H1 (cell line): Measurements from ENCODE around the gene RBM10. TPM values are rescaled to one million over a fixed set of nuclear protein-coding genes. Genes with fewer than 3 reads are reported as not detected.

ENCODE experiments used
- CTCF ChIA-PET: fragments of 300-600 bp; sonication (Branson Sonifier 250); formaldehyde crosslinking; loops from one replicate; lab custom pipeline; 2021; ENCODE audit not compliant: partially characterized antibody; lab: Charles Lee
- POLR2A ChIA-PET: fragments of 300-600 bp; sonication (Branson Sonifier 250); formaldehyde crosslinking; loops from one replicate; lab custom pipeline; 2021; ENCODE audit warnings: inconsistent platforms; ENCODE audit not compliant: partially characterized antibody; lab: Charles Lee
- DNase-seq, 2 experiments: peaks; one replicate each; pipeline versions ENCODE4 v3.0.0 to v3.0.0-alpha.2; 2010 to 2022; ENCODE audit warnings: low spot score in 2 of 2, low read depth in 1 of 2, mixed read lengths in 1 of 2
- FAIRE-seq: peaks from 2 replicates; lab custom pipeline; 2011; peaks lifted over from hg19 to GRCh38; lab: Jason Lieb, UNC
- H2AFZ ChIP-seq: 2 replicates; pipeline ENCODE4 v1.8.1; 2012; ENCODE audit warnings: low read length, inconsistent platforms
- H2AK5ac ChIP-seq: 2 replicates; pipeline ENCODE4 v1.6.1; 2013; ENCODE audit warnings: low read depth, low read length
- H2BK120ac ChIP-seq: replicated peaks from 2 replicates; pipeline ENCODE3; 2013; ENCODE audit warnings: low read depth, low read length, inconsistent platforms
- H2BK12ac ChIP-seq: 2 replicates; pipeline ENCODE4 v1.6.1; 2013; ENCODE audit warnings: low read depth, low read length
- H2BK15ac ChIP-seq: 2 replicates; pipeline ENCODE4 v1.6.1; 2013; ENCODE audit warnings: low read length
- H2BK20ac ChIP-seq: 2 replicates; pipeline ENCODE4 v1.6.1; 2013; ENCODE audit warnings: low read length
- H2BK5ac ChIP-seq: 2 replicates; pipeline ENCODE4 v1.6.1; 2013; ENCODE audit warnings: low read depth, low read length
- H3K14ac ChIP-seq: 2 replicates; pipeline ENCODE4 v1.6.1; 2013; ENCODE audit warnings: inconsistent platforms; ENCODE audit not compliant: insufficient read length
- H3K18ac ChIP-seq: 2 replicates; pipeline ENCODE4 v1.6.1; 2013; ENCODE audit warnings: low read length; ENCODE audit errors: extremely low read depth
- H3K23ac ChIP-seq: 2 replicates; pipeline ENCODE4 v1.6.1; 2013; ENCODE audit warnings: inconsistent platforms; ENCODE audit not compliant: insufficient read length
- H3K23me2 ChIP-seq: 2 replicates; pipeline ENCODE4 v1.6.1; 2013; ENCODE audit warnings: low read depth, low read length
- H3K27ac ChIP-seq: 2 replicates; pipeline ENCODE4 v1.6.1; 2011; ENCODE audit warnings: low read depth, low read length, inconsistent platforms
- H3K27me3 ChIP-seq, 4 experiments: replicated peaks in 1 of 4; 1 replicate in 1 of 4; 2 replicates in 3 of 4; pipeline versions ENCODE4 v1.6.1 to v1.8.1; 2011 to 2013; ENCODE audit warnings: low read length in 3 of 4, mild to moderate bottlenecking in 3 of 4, inconsistent platforms in 2 of 4, mixed read lengths in 2 of 4, moderate library complexity in 1 of 4; ENCODE audit not compliant: control insufficient read depth in 3 of 4, insufficient read depth in 3 of 4; ENCODE audit errors: extremely low read depth in 1 of 4
- H3K36me3 ChIP-seq, 4 experiments: 2 replicates each; pipeline versions ENCODE4 v1.6.1 to v1.8.1; 2011 to 2013; ENCODE audit warnings: mild to moderate bottlenecking in 4 of 4, low read length in 3 of 4, moderate library complexity in 2 of 4, control low read depth in 1 of 4, inconsistent platforms in 1 of 4; ENCODE audit not compliant: insufficient read depth in 4 of 4, control insufficient read depth in 2 of 4
- H3K4ac ChIP-seq: replicated peaks from 2 replicates; pipeline ENCODE3; 2013; ENCODE audit warnings: low read length, low read depth, mixed read lengths, inconsistent platforms; ENCODE audit not compliant: insufficient read length
- H3K4me1 ChIP-seq, 4 experiments: replicated peaks in 1 of 4; 1 replicate in 1 of 4; 2 replicates in 3 of 4; pipeline versions ENCODE4 v1.6.1 to v1.8.1; 2011 to 2013; ENCODE audit warnings: low read length in 3 of 4, inconsistent platforms in 2 of 4, mixed read lengths in 1 of 4; ENCODE audit not compliant: insufficient read depth in 4 of 4, control insufficient read depth in 3 of 4
- H3K4me2 ChIP-seq, 2 experiments: 2 replicates each; pipeline versions ENCODE4 v1.6.1 to v1.8.1; 2011 to 2013; ENCODE audit warnings: low read depth in 2 of 2, low read length in 2 of 2, control low read depth in 1 of 2, inconsistent platforms in 1 of 2, mild to moderate bottlenecking in 1 of 2; ENCODE audit not compliant: insufficient read depth in 1 of 2
- H3K4me3 ChIP-seq, 4 experiments: fragments of 200-600, 300-600 bp in 1 of 4; sonication (generic), shearing (Covaris generic), sonication (Bioruptor Twin) in 1 of 4; 2 replicates each; pipeline versions ENCODE4 v1.5.1 to v1.8.1; 2011 to 2016; ENCODE audit warnings: low read length in 4 of 4, low read depth in 3 of 4, control low read depth in 2 of 4, inconsistent platforms in 2 of 4, mild to moderate bottlenecking in 2 of 4, mixed read lengths in 1 of 4, moderate library complexity in 1 of 4; ENCODE audit not compliant: insufficient read depth in 2 of 4; ENCODE audit errors: extremely low read depth in 1 of 4
- H3K56ac ChIP-seq: replicated peaks from 2 replicates; pipeline ENCODE3; 2013; ENCODE audit warnings: low read depth, mild to moderate bottlenecking, mixed read lengths, low read length, inconsistent platforms; ENCODE audit not compliant: insufficient read length
- H3K79me1 ChIP-seq: 2 replicates; pipeline ENCODE4 v1.6.1; 2013; ENCODE audit warnings: low read depth, low read length, control low read depth
- H3K79me2 ChIP-seq, 2 experiments: 2 replicates each; pipeline versions ENCODE4 v1.6.1 to v1.8.1; 2012 to 2013; ENCODE audit warnings: low read length in 2 of 2, mild to moderate bottlenecking in 2 of 2, inconsistent platforms in 1 of 2; ENCODE audit not compliant: insufficient read depth in 2 of 2, control insufficient read depth in 1 of 2
- H3K9ac ChIP-seq, 4 experiments: replicated peaks in 1 of 4; 1 replicate in 1 of 4; 2 replicates in 3 of 4; pipeline versions ENCODE4 v1.6.1 to v1.8.1; 2011 to 2013; ENCODE audit warnings: low read depth in 3 of 4, low read length in 3 of 4, control low read depth in 2 of 4, mild to moderate bottlenecking in 2 of 4, moderate library complexity in 2 of 4, inconsistent platforms in 1 of 4; ENCODE audit errors: extremely low read depth in 1 of 4
- H3K9me3 ChIP-seq, 2 experiments: 2 replicates each; pipeline versions ENCODE4 v1.6.1 to v1.8.1; 2012 to 2013; ENCODE audit warnings: mild to moderate bottlenecking in 2 of 2, moderate library complexity in 2 of 2, control low read depth in 1 of 2, inconsistent platforms in 1 of 2, low read depth in 1 of 2, low read length in 1 of 2, mixed read lengths in 1 of 2; ENCODE audit not compliant: insufficient read depth in 2 of 2
- H4K20me1 ChIP-seq, 2 experiments: replicated peaks in 1 of 2; 2 replicates each; pipeline versions ENCODE3 to v1.8.1; 2011 to 2013; ENCODE audit warnings: inconsistent platforms in 2 of 2, low read length in 2 of 2, mild to moderate bottlenecking in 1 of 2; ENCODE audit not compliant: insufficient read depth in 2 of 2, control insufficient read depth in 1 of 2
- H4K5ac ChIP-seq: 2 replicates; pipeline ENCODE4 v1.6.1; 2013; ENCODE audit warnings: low read length, low read depth, mixed read lengths, inconsistent platforms; ENCODE audit not compliant: insufficient read length
- H4K8ac ChIP-seq: 2 replicates; pipeline ENCODE4 v1.8.0; 2013; ENCODE audit warnings: mild to moderate bottlenecking, moderate library complexity, low read length, inconsistent platforms; ENCODE audit not compliant: insufficient read depth; ENCODE audit errors: extremely low read depth
- H4K91ac ChIP-seq: replicated peaks from 2 replicates; pipeline ENCODE3; 2013; ENCODE audit warnings: low read length, mixed read lengths, inconsistent platforms; ENCODE audit not compliant: insufficient read length
- BACH1 ChIP-seq: IDR thresholded peaks from 2 replicates; pipeline ENCODE4 v1.6.1; 2012; ENCODE audit warnings: low read length, improper control_type of control experiment
- E2F6 ChIP-seq: IDR thresholded peaks from 2 replicates; pipeline ENCODE4 v1.6.1; 2012; ENCODE audit warnings: inconsistent platforms
- EZH2 ChIP-seq: fragments of 200-600 bp; sonication (generic); IDR thresholded peaks from 2 replicates; pipeline ENCODE4 v1.7.1; 2012; ENCODE audit warnings: low read depth, mild to moderate bottlenecking, moderate library complexity, low read length, inconsistent platforms; ENCODE audit not compliant: severe bottlenecking
- GABPA ChIP-seq: IDR thresholded peaks from 2 replicates; pipeline ENCODE4 v1.6.1; 2011; ENCODE audit warnings: mild to moderate bottlenecking, low read length, moderate library complexity, borderline replicate concordance; ENCODE audit not compliant: insufficient read depth
- GTF2F1 ChIP-seq: IDR thresholded peaks from 2 replicates; pipeline ENCODE4 v1.6.1; 2012; ENCODE audit warnings: low read depth, low read length, improper control_type of control experiment, borderline replicate concordance
- HDAC2 ChIP-seq, 2 experiments: fragments of 300-600 bp in 1 of 2; sonication (generic) in 1 of 2; IDR thresholded peaks; 2 replicates each; pipeline ENCODE4 v1.6.1; 2011 to 2012; ENCODE audit warnings: low read depth in 2 of 2, low read length in 2 of 2, mild to moderate bottlenecking in 2 of 2, moderate library complexity in 2 of 2, borderline replicate concordance in 1 of 2, inconsistent platforms in 1 of 2
- JUN ChIP-seq: IDR thresholded peaks from 2 replicates; pipeline ENCODE4 v1.6.1; 2011; ENCODE audit warnings: low read depth, mild to moderate bottlenecking, improper control_type of control experiment, low read length
- KDM4A ChIP-seq: IDR thresholded peaks from one replicate; pipeline ENCODE4 v1.7.1; 2012; ENCODE audit warnings: low read depth, mild to moderate bottlenecking, moderate library complexity, low read length, inconsistent platforms; ENCODE audit not compliant: severe bottlenecking
- RNF2 ChIP-seq: fragments of 200-900, 300-1000 bp; sonication (generic); IDR thresholded peaks from 2 replicates; pipeline ENCODE4 v1.7.1; 2016; ENCODE audit warnings: borderline replicate concordance, low read depth, mild to moderate bottlenecking, antibody characterized with exemption, low read length; ENCODE audit not compliant: poor library complexity, severe bottlenecking; ENCODE audit errors: missing control alignments
- YY1 ChIP-seq: IDR thresholded peaks from 2 replicates; pipeline ENCODE4 v1.6.1; 2011; ENCODE audit warnings: low read depth, mild to moderate bottlenecking, low read length
- WGBS, 2 experiments: shearing (Covaris generic) in 1 of 2; methylation state at CpG; one replicate each; pipeline versions ENCODE4 v1.1.6 to v1.1.7; 2013 to 2015; ENCODE audit warnings: low lambda C conversion rate in 2 of 2, mixed read lengths in 2 of 2, inconsistent platforms in 1 of 2, low coverage in 1 of 2, missing lambda C conversion rate in 1 of 2; ENCODE audit not compliant: insufficient replicate concordance in 2 of 2, insufficient coverage in 1 of 2, insufficient read length in 1 of 2; ENCODE audit errors: extremely low coverage in 1 of 2, missing lambda C conversion rate in 1 of 2; 5-methylcytosine and 5-hydroxymethylcytosine counted together
- polyA plus RNA-seq, 7 experiments: library from polyadenylated mRNA; depleted of rRNA in 3 of 7; stranded (reverse) in 5 of 7; unstranded in 2 of 7; fragments of >200 nt in 5 of 7; fragments of 200-250 nt in 2 of 7; gene quantifications; 1 replicate in 5 of 7; 2 replicates in 1 of 7; 4 replicates in 1 of 7; pipeline versions ENCODE4 v1.2.1 to v1.2.3, GENCODE V29; 2011 to 2013; ENCODE audit warnings: missing spikeins in 2 of 7, mixed read lengths in 2 of 7
- total RNA-seq: library from RNA; stranded (reverse); fragmentation: NEBNext Ultra II Directional; extraction: Animal tissue kit (Norgen Biotek cat#: 25700); gene quantifications from 2 replicates; pipeline ENCODE4 v1.2.1, GENCODE V29; 2021
- TF ChIP-seq, protein P1 (sequence below): IDR thresholded peaks from 2 replicates; pipeline ENCODE4 v1.6.1; 2011; ENCODE audit warnings: low read depth, mild to moderate bottlenecking, low read length; ENCODE audit not compliant: insufficient read depth

Gene RBM10
- total and polyA plus RNA-seq, 2 of the 8 experiments (the other 6 are each of a cell fraction or from before 2014, with no cell fraction given) = 35.7 to 64.0 TPM

DNA sequence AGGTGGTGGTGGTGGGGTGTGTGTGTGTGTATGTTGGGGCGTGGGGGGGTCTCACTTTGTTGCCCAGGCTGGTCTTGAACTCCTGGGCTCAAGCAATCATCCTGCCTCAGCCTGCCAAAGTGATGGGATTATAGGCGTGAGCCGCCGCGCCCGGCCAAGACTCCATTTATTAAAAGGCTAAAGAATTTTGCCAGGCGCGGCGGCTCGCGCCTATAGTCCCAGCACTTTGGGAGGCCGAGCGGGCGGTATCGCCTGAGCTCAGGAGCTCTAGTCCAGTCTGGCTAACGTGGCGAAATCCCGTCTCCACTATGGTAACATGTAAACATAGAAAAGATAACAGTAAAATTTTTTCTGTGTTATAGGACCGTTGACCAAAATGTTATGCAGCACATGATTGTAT is 44.9 kb downstream of the RBM10 start:
- POLR2A ChIA-PET = interaction anchor here (0.7 to 2.0 kb wide), 8 partner anchors 13 to 193 kb away, joined by 3 to 11 read pairs (median 4); partner anchors contain the start of genes CDK16 and USP11
- WGBS, 2 experiments = 66% methylated on average over 19 of the region's 19 CpGs; no CpG with 5 or more reads in 1 of the 2 experiments
- H2AFZ ChIP-seq = no peak overlapping the region
- TF ChIP-seq JUN = no peak
- TF ChIP-seq EZH2 = no peak
- no peak for TF ChIP-seq YY1
- no peak for TF ChIP-seq HDAC2 (IDR thresholded peaks at IDR 0.05; ENCODE audit: borderline replicate concordance in 1 of 2, low read depth in 2 of 2, low read length in 2 of 2)
- no peak for TF ChIP-seq GTF2F1
- TF ChIP-seq BACH1 = no peak
- TF ChIP-seq KDM4A = no peak
- TF ChIP-seq RNF2 = no peak
- TF ChIP-seq, protein P1, sequence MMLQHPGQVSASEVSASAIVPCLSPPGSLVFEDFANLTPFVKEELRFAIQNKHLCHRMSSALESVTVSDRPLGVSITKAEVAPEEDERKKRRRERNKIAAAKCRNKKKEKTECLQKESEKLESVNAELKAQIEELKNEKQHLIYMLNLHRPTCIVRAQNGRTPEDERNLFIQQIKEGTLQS = no peak
- no peak for TF ChIP-seq GABPA
- TF ChIP-seq E2F6 = no peak

More for the DNA sequence above, 44.9 kb downstream of the RBM10 start:
- Histone ChIP-seq H3K56ac (no peak overlapping the region), H4K8ac (no peak overlapping the region), H3K14ac (no peak overlapping the region), H3K4me2 (peak overlapping the region in 1 of 2 experiments; percentile 93; a peak in 2 of 4 replicates), H4K20me1 (peaks cover 2 to 7% of the 10 kb centered on the region in 2 experiments), H2BK20ac (no peak overlapping the region), H3K79me1 (no peaks in the 10 kb centered on the region), H3K4me3 (peak overlapping the region in 1 of 4 experiments; percentile 86; a peak in 1 of 8 replicates), H3K4ac (no peak overlapping the region), H3K4me1 (peaks cover 0 to 7% (median 5%) of the 10 kb centered on the region in 4 experiments; a peak in 6 of 7 replicates), H3K36me3 (peaks cover 0 to 20% (median 6%) of the 10 kb centered on the region in 4 experiments; a peak in 5 of 8 replicates), H2AK5ac (no peak overlapping the region), H2BK5ac (no peak overlapping the region), H4K5ac (no peak overlapping the region), H3K23me2 (peaks cover 2% of the 10 kb centered on the region; the same call in 1 of the 2 replicates), H3K27me3 (no peaks in the 10 kb centered on the region), H4K91ac (no peak overlapping the region), H2BK15ac (no peak overlapping the region), H3K9me3 (no peaks in the 10 kb centered on the region), H3K9ac (no peak overlapping the region), H3K27ac (no peak overlapping the region), H2BK120ac (no peak overlapping the region), H2BK12ac (no peak overlapping the region), H3K79me2 (peaks cover 3 to 11% of the 10 kb centered on the region in 2 experiments; a peak in 2 of 4 replicates), H3K23ac (no peak overlapping the region), H3K18ac (no peak overlapping the region)
- CTCF ChIA-PET = interaction anchor here (0.9 kb wide), 1 partner anchor 334 kb away, joined by 3 read pairs; no protein-coding TSS in a partner anchor
- no peak for FAIRE-seq
- no peak for DNase-seq
